Activated CD4-positive, alpha-beta T cell treated with anti-CD3 and anti-CD28 coated beads for 24 hours (primary cell): ENCODE results near the gene GNA15.
"Not testable (repeated sequence)": the region's sequence is repeated elsewhere in the genome, so short reads cannot be mapped to it uniquely, and the experiment has no call there.

ENCODE experiments used
- DNase-seq, 2 donors: peaks; one replicate each; pipeline ENCODE4 v3.0.0-alpha.2; 2020; ENCODE audit warnings: low read depth in 2 of 2

GNA15 gene

GRCh38 chr19:3135961-3136683, at the start of gene GNA15:
GNA15 (plus strand) TSS chr19:3136033; CDS start chr19:3136451, 418 bp downstream.
- peak in 1 of 2 donors; percentile 25 for DNase-seq

GRCh38 chr19:3087769-3088168, 48.1 kb upstream of the GNA15 start:
- DNase-seq = no peak

- DNase-seq = not testable (repeated sequence)
Measured at GRCh38 chr19:3089299-3089855, 46.5 kb upstream of the GNA15 start.

GRCh38 chr19:3094601-3095440, 41.0 kb upstream of the GNA15 start:
- no peak for DNase-seq

GRCh38 chr19:3095441-3096191, 40.2 kb upstream of the GNA15 start:
- DNase-seq = peak; percentile 15 to 37

GRCh38 chr19:3096267-3096901, 39.4 kb upstream of the GNA15 start:
- DNase-seq = no peak

- DNase-seq = no peak
Measured at GRCh38 chr19:3096902-3097326, 38.9 kb upstream of the GNA15 start.

GRCh38 chr19:3097442-3097871, 38.4 kb upstream of the GNA15 start:
- DNase-seq = no peak

GRCh38 chr19:3098141-3098514, 37.7 kb upstream of the GNA15 start:
- no peak for DNase-seq

GRCh38 chr19:3098515-3099346, 37.1 kb upstream of the GNA15 start:
- no peak for DNase-seq

- DNase-seq = no peak
Measured at GRCh38 chr19:3099347-3100145, 36.3 kb upstream of the GNA15 start.

- DNase-seq = no peak
Measured at GRCh38 chr19:3100331-3100730, 35.5 kb upstream of the GNA15 start.

GRCh38 chr19:3100747-3101730, 34.8 kb upstream of the GNA15 start:
- DNase-seq = no peak

GRCh38 chr19:3102239-3103140, 33.3 kb upstream of the GNA15 start:
- DNase-seq = no peak

GRCh38 chr19:3104708-3104983, 31.2 kb upstream of the GNA15 start:
- DNase-seq = no peak

GRCh38 chr19:3105641-3106508, 30.0 kb upstream of the GNA15 start:
- DNase-seq = no peak
